ENCODE data around the gene TMEM238. TPM values are rescaled to one million over a fixed set of nuclear protein-coding genes. Genes with fewer than 3 reads are reported as not detected.
"Not testable (repeated sequence)": the region's sequence is repeated elsewhere in the genome, so short reads cannot be mapped to it uniquely, and the experiment has no call there.

TMEM238 gene
- total RNA-seq, 1 donor: 1.9 TPM

DNA sequence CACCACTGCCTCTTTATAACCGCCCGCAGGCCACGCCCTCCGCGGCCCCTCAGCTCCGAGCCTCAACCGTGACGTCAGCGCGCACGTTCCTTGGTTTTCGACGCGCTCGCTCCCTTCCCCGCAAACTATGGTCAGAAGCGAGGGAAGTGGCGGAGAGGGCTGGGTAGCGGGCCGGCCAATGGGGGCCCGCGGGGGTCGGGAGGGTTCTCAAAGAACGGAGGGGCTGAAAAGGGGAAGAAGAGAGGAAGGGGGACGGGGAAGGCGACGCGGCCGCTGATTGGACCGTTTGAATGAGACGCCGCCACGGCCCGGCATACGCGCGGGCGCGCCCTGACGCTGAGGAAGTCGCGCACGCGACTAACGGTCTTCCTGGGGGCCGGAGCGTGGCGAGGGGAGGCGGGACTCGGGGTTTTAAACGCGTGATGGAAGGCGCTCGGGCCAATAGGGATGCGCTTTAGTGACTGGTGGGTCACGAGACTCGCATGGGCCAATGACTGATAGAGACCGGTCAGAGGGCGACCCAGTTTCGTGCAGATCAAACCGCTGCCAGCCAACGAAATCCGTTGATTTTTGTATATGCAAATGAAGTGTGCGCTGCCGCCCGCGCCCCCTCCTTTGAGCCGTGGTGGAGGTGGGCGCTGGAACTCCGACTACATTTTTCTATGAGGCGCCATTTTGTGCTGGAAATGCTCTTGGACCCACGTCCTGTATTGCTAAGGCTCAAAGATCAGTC is 23.9 kb upstream of the TMEM238 start:
- no peaks in the 10 kb centered on the region for H3K27me3 ChIP-seq (ENCODE audit: insufficient read depth, low read length)
- peak overlapping the region; percentile 79 for H3K4me3 ChIP-seq (ENCODE audit: low read length)
- H3K4me1 ChIP-seq (ENCODE audit: insufficient read depth, low read length): peaks cover 25% of the 10 kb centered on the region
- no peaks in the 10 kb centered on the region for H3K9me3 ChIP-seq (ENCODE audit: low read depth, low read length)

GRCh38 chr19:55407550-55407799 is 23.4 kb upstream of the TMEM238 start, which contains the start of gene UBE2S:
TSS of gene UBE2S (minus strand) at chr19:55407788. CDS start at chr19:55407589, 199 bp downstream.
- peak within 1 kb of the TSS; percentile 79 for H3K4me3 ChIP-seq (ENCODE audit: low read length)
- H3K4me1 ChIP-seq (ENCODE audit: insufficient read depth, low read length): peaks cover 25% of the 10 kb centered on the region
- H3K9me3 ChIP-seq (ENCODE audit: low read depth, low read length); H3K27me3 ChIP-seq (ENCODE audit: insufficient read depth, low read length): not testable (repeated sequence)

DNA sequence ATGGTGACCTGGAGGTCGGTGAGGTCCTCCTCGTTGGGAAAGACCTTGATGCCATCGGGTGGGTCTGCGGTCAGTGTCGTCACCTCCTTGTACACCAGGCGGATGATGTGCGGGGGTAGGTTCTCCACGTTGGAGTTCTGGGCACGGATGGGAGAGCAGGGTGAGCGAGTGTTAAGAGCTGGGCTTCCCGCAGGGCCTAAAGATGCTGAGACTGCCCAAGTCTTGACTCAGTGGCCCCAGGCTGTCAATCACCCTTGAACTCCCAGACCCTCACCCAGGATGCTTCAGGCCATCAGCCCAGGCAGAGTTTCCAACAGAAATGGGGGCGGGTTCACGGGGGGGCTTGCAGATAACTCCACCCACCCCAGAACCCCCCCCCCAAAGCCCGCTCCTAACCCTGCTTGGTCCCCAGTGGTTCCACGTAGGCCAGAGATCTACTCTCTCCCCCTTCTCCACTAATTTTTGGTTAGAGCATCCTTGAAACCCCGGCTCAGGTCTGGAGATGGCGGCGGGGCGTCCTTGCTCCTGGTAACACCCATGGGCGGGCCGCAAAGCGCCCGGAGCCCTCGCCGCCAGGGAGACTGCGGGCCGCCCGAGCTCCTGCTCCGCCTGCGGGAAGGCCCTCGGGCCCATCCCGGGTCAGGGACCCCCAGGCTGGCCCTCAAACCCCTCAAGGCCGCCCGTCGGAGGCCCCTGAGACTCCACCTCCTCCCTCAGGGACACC is 22.9 kb upstream of the TMEM238 start:
- H3K4me1 ChIP-seq (ENCODE audit: insufficient read depth, low read length): peaks cover 25% of the 10 kb centered on the region
- no peaks in the 10 kb centered on the region for H3K9me3 ChIP-seq (ENCODE audit: low read depth, low read length)
- H3K4me3 ChIP-seq (ENCODE audit: low read length): peak overlapping the region; percentile 79
- no peaks in the 10 kb centered on the region for H3K27me3 ChIP-seq (ENCODE audit: insufficient read depth, low read length)

DNA sequence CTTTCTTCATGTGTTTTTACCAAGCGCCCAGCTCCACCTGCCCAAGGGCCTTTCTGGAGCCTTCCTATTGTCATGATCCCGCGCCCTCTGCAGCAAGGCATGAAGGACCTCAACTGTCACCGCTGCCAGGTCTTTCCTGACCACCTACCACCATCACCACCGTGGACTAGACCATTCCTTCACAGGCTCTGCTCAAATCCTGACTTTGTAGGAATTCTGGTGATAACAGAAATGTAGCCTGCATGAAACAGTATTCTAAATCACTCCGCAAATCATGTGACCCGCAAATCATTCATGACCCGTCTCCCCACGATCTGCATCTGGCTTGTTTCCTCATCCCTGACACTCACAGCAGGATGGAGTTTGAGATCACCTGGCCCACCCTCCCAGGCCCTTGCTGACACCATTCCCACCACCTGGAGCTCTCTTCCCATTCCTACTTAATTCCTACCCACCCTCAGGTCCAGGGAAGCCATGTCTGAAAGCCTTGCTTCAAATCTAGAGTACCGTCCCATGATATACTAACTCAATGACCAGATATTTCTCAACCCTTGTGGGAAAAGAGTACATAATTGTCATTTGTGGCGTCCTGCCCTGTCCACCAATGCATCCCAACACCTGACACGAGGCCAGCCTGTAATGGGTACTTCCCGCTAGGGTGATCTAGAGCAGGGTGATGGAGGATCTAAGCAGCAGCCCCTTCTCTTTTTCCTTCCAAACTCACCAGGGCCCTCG is 22.2 kb upstream of the TMEM238 start:
- peak overlapping the region; percentile 79 for H3K4me3 ChIP-seq (ENCODE audit: low read length)
- H3K4me1 ChIP-seq (ENCODE audit: insufficient read depth, low read length): peaks cover 25% of the 10 kb centered on the region
- no peaks in the 10 kb centered on the region for H3K9me3 ChIP-seq (ENCODE audit: low read depth, low read length)
- no peaks in the 10 kb centered on the region for H3K27me3 ChIP-seq (ENCODE audit: insufficient read depth, low read length)

DNA sequence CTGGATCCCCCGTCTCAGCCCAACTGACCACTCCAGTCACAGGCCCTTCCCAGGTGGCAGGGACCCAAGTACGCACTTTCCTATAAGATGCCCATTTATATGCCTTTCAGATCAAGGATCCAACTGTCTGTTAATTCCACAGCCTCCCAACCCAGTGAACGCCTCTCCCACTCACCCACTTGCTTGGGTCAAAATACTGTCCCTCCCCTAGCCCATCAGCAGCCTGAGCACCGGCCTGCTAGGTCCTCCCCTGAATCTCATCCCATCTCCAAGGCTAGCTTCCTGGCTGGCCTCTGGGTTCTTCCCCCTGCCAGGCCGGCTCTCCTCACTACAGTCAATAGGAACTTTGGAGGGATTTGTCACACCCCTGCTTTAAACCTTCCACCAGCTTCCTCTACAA is 21.5 kb upstream of the TMEM238 start:
- Histone ChIP-seq H3K27me3 (ENCODE audit: insufficient read depth, low read length) (no peaks in the 10 kb centered on the region), H3K9me3 (ENCODE audit: low read depth, low read length) (no peaks in the 10 kb centered on the region), H3K4me1 (ENCODE audit: insufficient read depth, low read length) (peaks cover 25% of the 10 kb centered on the region), H3K4me3 (ENCODE audit: low read length) (no peak overlapping the region)

- H3K4me1 ChIP-seq (ENCODE audit: insufficient read depth, low read length): peaks cover 42% of the 10 kb centered on the region
- H3K9me3 ChIP-seq (ENCODE audit: low read depth, low read length): no peaks in the 10 kb centered on the region
- H3K4me3 ChIP-seq (ENCODE audit: low read length): no peak overlapping the region
- H3K27me3 ChIP-seq (ENCODE audit: insufficient read depth, low read length): no peaks in the 10 kb centered on the region
These were observed 18.4 kb upstream of the TMEM238 start for GRCh38 chr19:55402509-55402908.

- peaks cover 35% of the 10 kb centered on the region for H3K4me1 ChIP-seq (ENCODE audit: insufficient read depth, low read length)
- H3K9me3 ChIP-seq (ENCODE audit: low read depth, low read length); H3K4me3 ChIP-seq (ENCODE audit: low read length); H3K27me3 ChIP-seq (ENCODE audit: insufficient read depth, low read length): not testable (repeated sequence)
These were observed 17.3 kb upstream of the TMEM238 start for GRCh38 chr19:55401390-55401789.

GRCh38 chr19:55400281-55401087 is 16.4 kb upstream of the TMEM238 start:
- no peaks in the 10 kb centered on the region for H3K9me3 ChIP-seq (ENCODE audit: low read depth, low read length)
- H3K4me3 ChIP-seq (ENCODE audit: low read length): no peak overlapping the region
- no peaks in the 10 kb centered on the region for H3K27me3 ChIP-seq (ENCODE audit: insufficient read depth, low read length)
- peaks cover 26% of the 10 kb centered on the region for H3K4me1 ChIP-seq (ENCODE audit: insufficient read depth, low read length)

DNA sequence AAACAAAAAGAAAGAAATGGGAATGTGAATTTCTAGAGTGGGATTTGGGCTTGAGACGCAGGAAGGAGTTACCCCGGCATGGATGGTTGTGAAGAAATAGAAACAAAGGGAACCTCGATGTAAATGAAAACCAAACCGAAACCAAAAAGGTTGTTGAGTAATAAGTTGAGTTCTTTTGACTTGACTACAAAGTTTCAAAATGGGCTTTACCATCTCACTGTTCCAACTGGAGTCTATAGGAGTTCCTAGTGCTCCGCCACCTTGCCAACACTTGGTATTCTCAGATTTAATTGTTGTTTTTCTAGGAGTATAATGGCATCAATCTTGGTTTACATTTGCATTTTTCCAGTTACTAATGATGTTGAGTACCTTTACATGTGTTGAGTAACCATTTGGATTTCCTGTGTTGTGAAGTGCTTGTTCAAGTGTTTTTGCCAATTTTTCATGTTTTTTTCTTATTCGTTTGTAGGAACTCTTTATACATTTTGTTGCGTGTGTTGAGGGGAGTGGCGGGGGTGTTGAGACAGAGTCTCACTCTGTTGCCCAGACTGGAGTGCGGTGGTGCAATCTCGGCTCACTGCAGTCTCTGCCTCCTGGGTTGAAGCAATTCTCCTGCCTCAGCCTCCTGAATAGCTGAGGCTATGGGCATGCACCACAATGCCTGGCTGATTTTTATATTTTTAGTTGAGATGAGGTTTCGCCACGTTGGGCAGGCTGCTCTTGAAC is 14.3 kb upstream of the TMEM238 start:
- H3K4me3 ChIP-seq (ENCODE audit: low read length): no peak overlapping the region
- peaks cover 23% of the 10 kb centered on the region for H3K4me1 ChIP-seq (ENCODE audit: insufficient read depth, low read length)

GRCh38 chr19:55392820-55393761 is 9.0 kb upstream of the TMEM238 start:
- no peak overlapping the region for H3K4me3 ChIP-seq (ENCODE audit: low read length)
- peaks cover 27% of the 10 kb centered on the region for H3K4me1 ChIP-seq (ENCODE audit: insufficient read depth, low read length)
- no peaks in the 10 kb centered on the region for H3K9me3 ChIP-seq (ENCODE audit: low read depth, low read length)
- H3K27me3 ChIP-seq (ENCODE audit: insufficient read depth, low read length): no peaks in the 10 kb centered on the region

More for the DNA sequence above, 14.3 kb upstream of the TMEM238 start:
- Histone ChIP-seq H3K27me3 (ENCODE audit: insufficient read depth, low read length) (no peaks in the 10 kb centered on the region), H3K9me3 (ENCODE audit: low read depth, low read length) (no peaks in the 10 kb centered on the region)

- peaks cover 35% of the 10 kb centered on the region for H3K4me1 ChIP-seq (ENCODE audit: insufficient read depth, low read length)
- H3K4me3 ChIP-seq (ENCODE audit: low read length): no peak overlapping the region
- no peaks in the 10 kb centered on the region for H3K9me3 ChIP-seq (ENCODE audit: low read depth, low read length)
- H3K27me3 ChIP-seq (ENCODE audit: insufficient read depth, low read length): no peaks in the 10 kb centered on the region
These were observed 7.9 kb upstream of the TMEM238 start for GRCh38 chr19:55391702-55392615.

GRCh38 chr19:55391191-55391670 is 7.1 kb upstream of the TMEM238 start:
- no peaks in the 10 kb centered on the region for H3K9me3 ChIP-seq (ENCODE audit: low read depth, low read length)
- no peaks in the 10 kb centered on the region for H3K27me3 ChIP-seq (ENCODE audit: insufficient read depth, low read length)
- H3K4me3 ChIP-seq (ENCODE audit: low read length): no peak overlapping the region
- H3K4me1 ChIP-seq (ENCODE audit: insufficient read depth, low read length): peaks cover 40% of the 10 kb centered on the region

Measured in mononuclear cell (primary cell).